ENCODE results near the gene LAMB3.

DNA sequence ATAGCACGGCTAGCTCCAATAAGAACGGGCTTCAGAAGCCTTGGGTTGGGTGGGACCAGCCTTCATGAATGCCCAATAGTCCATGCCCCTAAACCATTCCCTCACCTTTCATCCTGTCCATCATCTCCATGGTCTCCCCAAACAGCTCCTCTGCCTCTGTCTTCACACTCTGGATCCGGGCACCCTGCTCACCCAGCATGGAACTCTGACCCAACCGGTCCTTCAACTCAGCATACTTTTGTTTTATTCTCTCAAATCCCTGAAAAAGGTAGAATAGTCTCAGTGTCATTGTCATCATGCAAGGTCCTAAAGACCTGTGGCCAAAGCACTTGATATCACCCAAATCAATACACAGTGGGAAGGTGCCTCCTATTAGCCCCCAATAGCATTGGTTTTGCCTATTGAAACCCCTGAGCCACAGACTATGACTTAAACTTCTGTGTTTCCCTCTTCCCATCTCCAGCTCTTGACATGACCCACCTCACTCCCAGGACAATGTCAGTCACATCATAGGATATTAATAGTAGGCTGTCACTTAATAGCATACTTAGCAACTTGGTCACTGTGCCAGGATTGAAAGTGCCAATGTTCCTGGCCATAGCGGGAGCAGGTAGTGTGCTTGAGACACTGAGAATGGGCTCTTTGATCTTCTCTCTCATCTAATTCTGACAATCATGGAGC is 35.7 kb downstream of the LAMB3 start:
- TF ChIP-seq, protein P1, sequence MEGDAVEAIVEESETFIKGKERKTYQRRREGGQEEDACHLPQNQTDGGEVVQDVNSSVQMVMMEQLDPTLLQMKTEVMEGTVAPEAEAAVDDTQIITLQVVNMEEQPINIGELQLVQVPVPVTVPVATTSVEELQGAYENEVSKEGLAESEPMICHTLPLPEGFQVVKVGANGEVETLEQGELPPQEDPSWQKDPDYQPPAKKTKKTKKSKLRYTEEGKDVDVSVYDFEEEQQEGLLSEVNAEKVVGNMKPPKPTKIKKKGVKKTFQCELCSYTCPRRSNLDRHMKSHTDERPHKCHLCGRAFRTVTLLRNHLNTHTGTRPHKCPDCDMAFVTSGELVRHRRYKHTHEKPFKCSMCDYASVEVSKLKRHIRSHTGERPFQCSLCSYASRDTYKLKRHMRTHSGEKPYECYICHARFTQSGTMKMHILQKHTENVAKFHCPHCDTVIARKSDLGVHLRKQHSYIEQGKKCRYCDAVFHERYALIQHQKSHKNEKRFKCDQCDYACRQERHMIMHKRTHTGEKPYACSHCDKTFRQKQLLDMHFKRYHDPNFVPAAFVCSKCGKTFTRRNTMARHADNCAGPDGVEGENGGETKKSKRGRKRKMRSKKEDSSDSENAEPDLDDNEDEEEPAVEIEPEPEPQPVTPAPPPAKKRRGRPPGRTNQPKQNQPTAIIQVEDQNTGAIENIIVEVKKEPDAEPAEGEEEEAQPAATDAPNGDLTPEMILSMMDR (IDR thresholded peaks at IDR 0.05) = no peak
- TF ChIP-seq POLR2A (IDR thresholded peaks at IDR 0.05) (no peak), POLR2AphosphoS5 (IDR thresholded peaks at IDR 0.05) (no peak)
